ENCODE data around the gene FARS2.

GRCh38 chr6:5463690-5464089 is 202.4 kb downstream of the FARS2 start:
- TF ChIP-seq POLR2A (IDR thresholded peaks at IDR 0.05; ENCODE audit: low read depth, low read length) (no peak), TAF1 (IDR thresholded peaks at IDR 0.05; ENCODE audit: borderline replicate concordance, low read depth, low read length) (no peak)
